ENCODE data around the gene GNAI3. TPM values are rescaled to one million over a fixed set of nuclear protein-coding genes. Genes with fewer than 3 reads are reported as not detected.

Gene GNAI3
- polyA plus RNA-seq, 1 donor (not counting 4 experiments of a cell fraction or from before 2014, with no cell fraction given) = 14.1 TPM

DNA sequence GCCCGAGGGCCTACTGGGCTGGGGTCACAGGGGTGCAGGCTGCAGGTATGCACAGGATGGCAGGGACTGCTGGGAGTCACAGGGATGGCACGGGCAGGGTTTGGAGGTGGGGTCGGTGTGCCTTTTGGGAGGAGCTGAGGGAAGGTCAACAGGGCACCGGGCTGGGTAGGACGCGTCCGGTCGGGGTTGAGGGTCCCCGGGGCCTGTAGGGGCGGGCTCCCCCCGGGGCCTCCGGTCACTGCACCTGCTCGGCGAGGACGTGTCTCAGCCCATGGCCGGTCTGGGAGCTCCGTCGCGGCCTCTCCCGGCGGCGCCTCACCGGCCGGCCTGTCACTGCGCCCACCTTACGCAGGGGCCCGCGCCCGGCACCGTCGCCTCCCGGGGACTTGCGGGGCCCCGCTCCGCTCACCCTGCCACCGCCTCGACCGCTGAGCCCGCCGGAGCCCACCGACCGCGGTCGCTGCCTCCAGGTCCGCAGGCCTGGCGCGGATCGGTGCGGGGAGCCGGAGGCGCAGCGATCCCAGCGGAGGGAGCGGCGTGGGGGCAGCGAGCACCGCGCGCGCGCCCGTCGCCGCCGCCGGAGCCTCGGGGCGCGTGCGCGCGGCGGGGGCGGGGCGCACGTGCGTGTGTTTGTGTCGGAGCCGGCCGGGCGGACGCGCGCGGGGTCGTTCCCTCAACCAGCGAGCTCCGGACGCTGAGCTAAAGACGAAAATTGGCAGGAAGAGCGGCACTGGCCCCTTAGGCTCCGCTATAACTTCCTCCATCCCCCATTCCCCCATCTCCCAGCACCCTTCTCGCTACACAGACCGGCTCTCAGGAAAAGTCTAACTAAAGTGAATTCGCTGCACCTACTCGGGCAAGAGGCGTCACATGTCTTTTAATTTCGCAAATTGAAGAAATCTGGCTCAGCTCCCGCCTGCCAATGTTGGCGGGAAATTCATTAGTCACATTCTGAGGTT lies 39.0 kb upstream of the GNAI3 start, which contains the start of gene AMIGO1:
TSS of gene AMIGO1 (minus strand) at position 552 of the 959 bp plus-strand sequence. CDS start 815 bp downstream, outside the sequence.
- H3K4me2 ChIP-seq (ENCODE audit: control insufficient read depth, extremely low read depth, insufficient read depth, low read depth, low read length) = peak within 1 kb of the TSS; percentile 83
- dilution Hi-C loops (cut with MboI; ENCODE audit: extremely low pct_ligation_motif_present, low sequenced_read_pairs) = no loop called here
- DNase-seq (ENCODE audit: low read depth, low spot score) (no peak), FAIRE-seq (no peak)
- H3K9me3 ChIP-seq (ENCODE audit: control insufficient read depth, low read depth, low read length) = no peaks in the 10 kb centered on the region
- H3K4me3 ChIP-seq (ENCODE audit: control insufficient read depth in 2 of 3, extremely low read depth in 1 of 3, insufficient read depth in 2 of 3, low read depth in 1 of 3, low read length in 3 of 3) = peak within 1 kb of the TSS; percentile 46 to 57 (median 54)
- TF ChIP-seq EZH2 (IDR thresholded peaks at IDR 0.05; ENCODE audit: low read length) (no peak), CTCF (optimal IDR thresholded peaks at IDR 0.05 in 1 of 3, IDR thresholded peaks at IDR 0.05 in 1 of 3, conservative IDR thresholded peaks at IDR 0.05 in 1 of 3; ENCODE audit: extremely low read depth in 1 of 3, insufficient read depth in 2 of 3, low read length in 3 of 3) (no peak)
- H3K36me3 ChIP-seq (ENCODE audit: control insufficient read depth in 2 of 2, extremely low read depth in 1 of 2, insufficient read depth in 2 of 2, low read length in 2 of 2) = no peaks in the 10 kb centered on the region
- H3K79me2 ChIP-seq (ENCODE audit: control insufficient read depth, insufficient read depth, low read length) = no peaks in the 10 kb centered on the region
- peak within 1 kb of the TSS; percentile 88 for H2AFZ ChIP-seq (ENCODE audit: control insufficient read depth, low read length)
- H4K20me1 ChIP-seq (ENCODE audit: control insufficient read depth, extremely low read depth, insufficient read depth, low read length) = no peaks in the 10 kb centered on the region
- H3K4me1 ChIP-seq (ENCODE audit: control insufficient read depth, extremely low read depth, insufficient read depth, low read length) = peaks cover 2% of the 10 kb centered on the region
- peak within 1 kb of the TSS; percentile 60 for H3K9ac ChIP-seq (ENCODE audit: control insufficient read depth, extremely low read depth, insufficient read depth, low read length)
- no peak within 1 kb of the TSS for H3K27ac ChIP-seq (ENCODE audit: control insufficient read depth, insufficient read depth, low read length)
- no peaks in the 10 kb centered on the region for H3K9me1 ChIP-seq (ENCODE audit: control insufficient read depth, extremely low read depth, insufficient read depth, low read length)
- peaks cover 27% of the 10 kb centered on the region for H3K27me3 ChIP-seq (ENCODE audit: control insufficient read depth, extremely low read depth, insufficient read depth, low read length)

- H3K4me2 ChIP-seq (ENCODE audit: control insufficient read depth, extremely low read depth, insufficient read depth, low read depth, low read length) = no peak overlapping the region
- TF ChIP-seq EZH2 (IDR thresholded peaks at IDR 0.05; ENCODE audit: low read length) (no peak), CTCF (optimal IDR thresholded peaks at IDR 0.05 in 1 of 3, IDR thresholded peaks at IDR 0.05 in 1 of 3, conservative IDR thresholded peaks at IDR 0.05 in 1 of 3; ENCODE audit: extremely low read depth in 1 of 3, insufficient read depth in 2 of 3, low read length in 3 of 3) (no peak)
- no peak for FAIRE-seq
These were observed 35.2 kb upstream of the GNAI3 start for GRCh38 chr1:109513110-109513710.

More at GRCh38 chr1:109513110-109513710, 35.2 kb upstream of the GNAI3 start:
- H4K20me1 ChIP-seq (ENCODE audit: control insufficient read depth, extremely low read depth, insufficient read depth, low read length) = no peaks in the 10 kb centered on the region
- H2AFZ ChIP-seq (ENCODE audit: control insufficient read depth, low read length) = no peak overlapping the region
- no peaks in the 10 kb centered on the region for H3K9me1 ChIP-seq (ENCODE audit: control insufficient read depth, extremely low read depth, insufficient read depth, low read length)
- H3K4me3 ChIP-seq (ENCODE audit: control insufficient read depth in 2 of 3, extremely low read depth in 1 of 3, insufficient read depth in 2 of 3, low read depth in 1 of 3, low read length in 3 of 3) = no peak overlapping the region
- H3K36me3 ChIP-seq (ENCODE audit: control insufficient read depth in 2 of 2, extremely low read depth in 1 of 2, insufficient read depth in 2 of 2, low read length in 2 of 2) = no peaks in the 10 kb centered on the region
- no peak for DNase-seq (ENCODE audit: low read depth, low spot score)
- no peak overlapping the region for H3K27ac ChIP-seq (ENCODE audit: control insufficient read depth, insufficient read depth, low read length)
- peaks cover 9% of the 10 kb centered on the region for H3K4me1 ChIP-seq (ENCODE audit: control insufficient read depth, extremely low read depth, insufficient read depth, low read length)
- H3K27me3 ChIP-seq (ENCODE audit: control insufficient read depth, extremely low read depth, insufficient read depth, low read length) = peaks cover 27% of the 10 kb centered on the region
- H3K9ac ChIP-seq (ENCODE audit: control insufficient read depth, extremely low read depth, insufficient read depth, low read length) = no peak overlapping the region
- no peaks in the 10 kb centered on the region for H3K79me2 ChIP-seq (ENCODE audit: control insufficient read depth, insufficient read depth, low read length)
- dilution Hi-C loops (cut with MboI; ENCODE audit: extremely low pct_ligation_motif_present, low sequenced_read_pairs) = no loop called here
- no peaks in the 10 kb centered on the region for H3K9me3 ChIP-seq (ENCODE audit: control insufficient read depth, low read depth, low read length)
